Kidney epithelial cell (primary cell): ENCODE data around the gene COPS8. TPM values are rescaled to one million over a fixed set of nuclear protein-coding genes. Genes with fewer than 3 reads are reported as not detected.
A peak's percentile ranks its signal among the peaks of the same experiment; 100 is the strongest.

Experiments used
- DNase-seq: peaks from one replicate; pipeline ENCODE4 v3.0.0-alpha.2; 2010; ENCODE audit warnings: low read depth
- H3K27me3 ChIP-seq: 2 replicates; pipeline ENCODE4 v1.6.0; 2011; ENCODE audit warnings: low read length; ENCODE audit not compliant: control insufficient read depth, insufficient read depth
- H3K36me3 ChIP-seq: 2 replicates; pipeline ENCODE4 v1.5.1; 2011; ENCODE audit warnings: low read length; ENCODE audit not compliant: control insufficient read depth, insufficient read depth
- H3K4me3 ChIP-seq: 2 replicates; pipeline ENCODE4 v1.5.1; 2011; ENCODE audit warnings: low read depth, mild to moderate bottlenecking, control low read depth, low read length
- CTCF ChIP-seq: IDR thresholded peaks from 2 replicates; pipeline ENCODE4 v1.5.1; 2011; ENCODE audit warnings: mild to moderate bottlenecking, moderate library complexity, low read length, control low read depth, inconsistent platforms; ENCODE audit not compliant: insufficient read depth, poor library complexity, severe bottlenecking
- total RNA-seq: library from RNA; depleted of rRNA; stranded (reverse); fragments of >200 nt; gene quantifications from 2 replicates; pipeline ENCODE4 v1.2.3, GENCODE V29; 2015

COPS8 gene
- total RNA-seq, 1 donor from 2014 or later, result 156 TPM

GRCh38 chr2:237092506-237092905 is 6.8 kb downstream of the COPS8 start:
- TF ChIP-seq CTCF, result no peak

GRCh38 chr2:237092920-237093781 is 7.5 kb downstream of the COPS8 start:
- Histone ChIP-seq H3K27me3 (no peaks in the 10 kb centered on the region), H3K36me3 (no peaks in the 10 kb centered on the region), H3K4me3 (no peak overlapping the region)
- TF ChIP-seq CTCF, result peak; percentile 45
- no peak for DNase-seq

More at GRCh38 chr2:237092506-237092905, 6.8 kb downstream of the COPS8 start:
- no peaks in the 10 kb centered on the region for H3K27me3 ChIP-seq
- H3K4me3 ChIP-seq, result no peak overlapping the region
- DNase-seq, result no peak
- H3K36me3 ChIP-seq, result no peaks in the 10 kb centered on the region

- H3K4me3 ChIP-seq, result no peak overlapping the region
- DNase-seq, result no peak
- H3K36me3 ChIP-seq, result peaks cover 2% of the 10 kb centered on the region
- TF ChIP-seq CTCF, result no peak
- no peaks in the 10 kb centered on the region for H3K27me3 ChIP-seq
Observed at GRCh38 chr2:237096201-237096600, 10.5 kb downstream of the COPS8 start.

GRCh38 chr2:237096911-237097310 is 11.2 kb downstream of the COPS8 start:
- H3K36me3 ChIP-seq, result peaks cover 3% of the 10 kb centered on the region

GRCh38 chr2:237097326-237097910 is 11.7 kb downstream of the COPS8 start:
- no peak for DNase-seq
- TF ChIP-seq CTCF, result no peak
- H3K27me3 ChIP-seq, result no peaks in the 10 kb centered on the region
- H3K4me3 ChIP-seq, result no peak overlapping the region
- H3K36me3 ChIP-seq, result peaks cover 3% of the 10 kb centered on the region

More at GRCh38 chr2:237096911-237097310, 11.2 kb downstream of the COPS8 start:
- no peak for TF ChIP-seq CTCF
- no peaks in the 10 kb centered on the region for H3K27me3 ChIP-seq
- DNase-seq, result no peak
- no peak overlapping the region for H3K4me3 ChIP-seq
